VCaP (cell line): ENCODE measurements around the gene EFEMP1.

Source experiments
- H3K27ac ChIP-seq: fragments of 450-650 bp; 2 replicates; pipeline ENCODE4 v1.5.1; 2017
- TF ChIP-seq, protein P1 (sequence below): fragments of 450-650 bp; conservative IDR thresholded peaks from 2 replicates; pipeline ENCODE4 v1.5.1; 2017; ENCODE audit warnings: mild to moderate bottlenecking, moderate library complexity

EFEMP1 gene

DNA sequence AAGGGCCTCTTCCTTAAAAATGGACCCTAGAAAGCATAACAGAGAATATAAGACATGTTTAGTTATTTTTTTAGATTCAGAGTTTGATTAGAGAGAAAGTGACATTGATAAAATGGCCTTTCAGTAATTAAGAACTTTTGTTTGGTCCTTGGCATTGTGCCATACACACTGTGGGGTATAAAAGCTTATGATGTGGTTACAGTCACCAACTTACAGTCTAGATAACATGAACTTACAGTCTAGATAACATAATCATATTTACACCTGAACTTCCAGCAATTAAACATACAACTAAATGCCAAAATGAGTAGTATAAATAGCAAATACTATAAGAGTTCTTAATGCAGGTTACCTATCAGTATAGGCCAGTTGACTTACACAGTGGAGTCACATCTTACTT lies 25.6 kb upstream of the EFEMP1 start:
- H3K27ac ChIP-seq, result no peak overlapping the region; the same call in 1 of the 2 replicates
- TF ChIP-seq, protein P1, sequence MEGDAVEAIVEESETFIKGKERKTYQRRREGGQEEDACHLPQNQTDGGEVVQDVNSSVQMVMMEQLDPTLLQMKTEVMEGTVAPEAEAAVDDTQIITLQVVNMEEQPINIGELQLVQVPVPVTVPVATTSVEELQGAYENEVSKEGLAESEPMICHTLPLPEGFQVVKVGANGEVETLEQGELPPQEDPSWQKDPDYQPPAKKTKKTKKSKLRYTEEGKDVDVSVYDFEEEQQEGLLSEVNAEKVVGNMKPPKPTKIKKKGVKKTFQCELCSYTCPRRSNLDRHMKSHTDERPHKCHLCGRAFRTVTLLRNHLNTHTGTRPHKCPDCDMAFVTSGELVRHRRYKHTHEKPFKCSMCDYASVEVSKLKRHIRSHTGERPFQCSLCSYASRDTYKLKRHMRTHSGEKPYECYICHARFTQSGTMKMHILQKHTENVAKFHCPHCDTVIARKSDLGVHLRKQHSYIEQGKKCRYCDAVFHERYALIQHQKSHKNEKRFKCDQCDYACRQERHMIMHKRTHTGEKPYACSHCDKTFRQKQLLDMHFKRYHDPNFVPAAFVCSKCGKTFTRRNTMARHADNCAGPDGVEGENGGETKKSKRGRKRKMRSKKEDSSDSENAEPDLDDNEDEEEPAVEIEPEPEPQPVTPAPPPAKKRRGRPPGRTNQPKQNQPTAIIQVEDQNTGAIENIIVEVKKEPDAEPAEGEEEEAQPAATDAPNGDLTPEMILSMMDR, result no peak

DNA sequence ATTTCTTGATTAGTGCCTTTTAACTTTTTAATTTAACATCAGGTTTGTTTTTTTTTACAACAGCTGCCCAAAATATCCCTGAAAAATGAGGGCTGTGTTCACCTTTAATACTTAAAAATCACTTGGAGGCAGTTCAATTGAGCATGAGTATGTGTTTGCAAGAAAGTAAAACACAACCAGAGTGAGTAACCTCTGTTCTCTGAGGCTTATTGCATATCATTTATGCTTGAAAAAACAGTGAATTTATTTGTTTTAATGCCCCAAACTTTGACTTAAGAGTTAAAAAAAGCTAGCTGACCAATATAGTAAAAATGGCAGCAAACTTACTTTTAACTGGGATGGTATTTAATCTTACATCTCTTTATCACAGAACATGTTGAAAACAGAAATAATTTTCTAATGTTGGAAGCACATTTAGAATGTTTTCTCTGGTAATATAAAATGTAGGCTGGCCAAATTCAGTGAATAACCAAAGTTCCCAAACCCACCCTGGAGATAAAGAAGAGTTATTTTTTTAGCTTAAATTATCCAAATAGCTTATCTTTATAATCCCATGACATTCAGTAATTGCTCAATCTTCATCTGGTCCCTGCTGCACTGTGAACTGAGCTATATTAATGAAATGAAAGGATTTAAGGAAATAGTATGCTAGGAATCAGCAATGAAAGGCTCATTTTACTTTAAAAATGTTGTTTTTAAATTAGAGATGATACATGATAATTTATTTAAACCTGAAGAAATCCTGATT lies 24.8 kb upstream of the EFEMP1 start:
- H3K27ac ChIP-seq, result no peak overlapping the region
- TF ChIP-seq, protein P1, result no peak

DNA sequence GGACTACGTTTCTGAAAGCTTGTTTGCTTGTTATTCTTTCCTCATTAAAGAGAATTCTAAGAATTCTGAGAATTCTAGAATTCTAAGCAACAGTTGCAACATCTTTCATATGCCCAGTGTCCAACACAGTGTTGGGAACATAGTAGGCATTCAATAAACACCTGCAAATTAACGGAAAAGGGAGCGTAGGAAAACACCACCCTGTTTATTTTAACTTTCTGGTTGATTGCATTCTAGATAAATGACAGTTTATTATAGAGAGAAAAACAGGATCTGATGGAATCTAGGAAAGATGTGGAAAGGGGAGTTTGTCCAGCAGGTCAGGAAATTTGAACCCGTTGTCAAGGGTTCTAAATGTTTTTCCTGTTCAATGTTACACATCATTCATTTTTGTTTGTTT lies 24.2 kb upstream of the EFEMP1 start:
- no peak overlapping the region for H3K27ac ChIP-seq
- TF ChIP-seq, protein P1, result no peak

DNA sequence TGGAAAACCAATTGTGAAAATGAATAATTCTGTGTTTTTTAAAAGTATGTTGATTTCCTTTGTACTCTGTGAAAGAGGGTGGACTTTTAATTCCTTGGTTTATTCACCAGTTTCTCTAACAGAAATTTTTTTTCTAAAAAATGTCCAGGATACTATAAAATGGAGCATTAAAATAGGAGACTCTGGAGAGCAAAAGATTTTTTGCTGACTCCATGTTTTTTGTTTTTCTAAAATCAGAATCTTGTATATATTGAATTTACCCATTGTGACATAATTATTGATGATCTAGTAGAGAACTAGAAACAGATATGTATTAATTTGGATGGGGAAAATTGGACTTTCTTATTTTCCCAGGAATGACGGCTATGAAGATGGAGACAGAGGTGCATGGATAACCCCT lies 23.2 kb upstream of the EFEMP1 start:
- H3K27ac ChIP-seq, result no peak overlapping the region
- TF ChIP-seq, protein P1, result no peak

DNA sequence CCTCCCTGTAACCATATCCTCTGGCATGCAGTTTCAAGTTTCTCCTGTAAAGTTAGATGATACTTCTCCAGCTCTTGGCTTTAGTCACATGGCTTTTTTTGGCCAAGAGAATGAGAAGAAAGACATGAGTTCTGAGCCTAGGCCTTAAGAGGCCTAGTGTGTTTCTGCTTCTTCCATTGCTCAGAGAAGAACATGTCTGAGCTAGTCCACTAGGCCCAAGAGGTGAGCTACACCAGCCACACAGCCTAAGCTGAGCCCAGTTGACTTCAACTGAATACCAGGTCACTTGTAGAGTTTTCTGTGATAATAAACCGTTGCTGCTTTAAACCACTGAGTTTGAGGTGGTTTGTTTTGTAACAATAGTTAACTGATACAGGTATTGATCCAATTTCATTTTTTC lies 19.9 kb upstream of the EFEMP1 start:
- H3K27ac ChIP-seq, result no peak overlapping the region
- TF ChIP-seq, protein P1, result no peak

GRCh38 chr2:55936351-55936750 lies 12.8 kb upstream of the EFEMP1 start:
- H3K27ac ChIP-seq, result no peak overlapping the region
- TF ChIP-seq, protein P1, result no peak

GRCh38 chr2:55934337-55934736 lies 10.8 kb upstream of the EFEMP1 start:
- TF ChIP-seq, protein P1, result no peak
- no peak overlapping the region for H3K27ac ChIP-seq
